ENCODE measurements around the gene RNF213.

DNA sequence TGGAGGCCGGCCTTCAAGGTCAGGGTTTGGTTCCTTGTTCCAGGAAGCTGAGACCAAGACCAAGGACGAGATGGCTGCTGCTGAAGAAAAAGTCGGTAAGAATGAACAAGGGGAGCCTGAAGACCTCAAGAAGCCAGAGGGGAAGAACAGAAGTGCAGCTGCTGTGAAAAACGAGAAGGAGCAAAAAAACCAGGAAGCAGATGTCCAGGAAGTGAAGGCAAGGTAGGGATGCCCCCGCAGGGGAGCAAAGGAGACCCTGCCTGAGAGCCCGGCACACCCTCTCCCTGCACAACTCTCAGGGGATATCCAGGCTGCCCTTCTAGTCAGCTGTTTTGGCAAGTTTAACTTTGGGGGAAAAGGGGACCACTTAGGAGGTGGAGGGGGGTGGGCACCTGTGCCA is 29.0 kb downstream of the RNF213 start:
- TF ChIP-seq, protein P1, sequence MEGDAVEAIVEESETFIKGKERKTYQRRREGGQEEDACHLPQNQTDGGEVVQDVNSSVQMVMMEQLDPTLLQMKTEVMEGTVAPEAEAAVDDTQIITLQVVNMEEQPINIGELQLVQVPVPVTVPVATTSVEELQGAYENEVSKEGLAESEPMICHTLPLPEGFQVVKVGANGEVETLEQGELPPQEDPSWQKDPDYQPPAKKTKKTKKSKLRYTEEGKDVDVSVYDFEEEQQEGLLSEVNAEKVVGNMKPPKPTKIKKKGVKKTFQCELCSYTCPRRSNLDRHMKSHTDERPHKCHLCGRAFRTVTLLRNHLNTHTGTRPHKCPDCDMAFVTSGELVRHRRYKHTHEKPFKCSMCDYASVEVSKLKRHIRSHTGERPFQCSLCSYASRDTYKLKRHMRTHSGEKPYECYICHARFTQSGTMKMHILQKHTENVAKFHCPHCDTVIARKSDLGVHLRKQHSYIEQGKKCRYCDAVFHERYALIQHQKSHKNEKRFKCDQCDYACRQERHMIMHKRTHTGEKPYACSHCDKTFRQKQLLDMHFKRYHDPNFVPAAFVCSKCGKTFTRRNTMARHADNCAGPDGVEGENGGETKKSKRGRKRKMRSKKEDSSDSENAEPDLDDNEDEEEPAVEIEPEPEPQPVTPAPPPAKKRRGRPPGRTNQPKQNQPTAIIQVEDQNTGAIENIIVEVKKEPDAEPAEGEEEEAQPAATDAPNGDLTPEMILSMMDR (conservative IDR thresholded peaks at IDR 0.05; ENCODE audit: low read length), result no peak
- no peak for TF ChIP-seq EZH2phosphoT487 (IDR thresholded peaks at IDR 0.05; ENCODE audit: borderline replicate concordance)
